Measurements from ENCODE around the gene COX19. TPM values are rescaled to one million over a fixed set of nuclear protein-coding genes. Genes with fewer than 3 reads are reported as not detected.

Gene COX19
- total RNA-seq, 1 experiment from 2014 or later, result 12.3 TPM

DNA sequence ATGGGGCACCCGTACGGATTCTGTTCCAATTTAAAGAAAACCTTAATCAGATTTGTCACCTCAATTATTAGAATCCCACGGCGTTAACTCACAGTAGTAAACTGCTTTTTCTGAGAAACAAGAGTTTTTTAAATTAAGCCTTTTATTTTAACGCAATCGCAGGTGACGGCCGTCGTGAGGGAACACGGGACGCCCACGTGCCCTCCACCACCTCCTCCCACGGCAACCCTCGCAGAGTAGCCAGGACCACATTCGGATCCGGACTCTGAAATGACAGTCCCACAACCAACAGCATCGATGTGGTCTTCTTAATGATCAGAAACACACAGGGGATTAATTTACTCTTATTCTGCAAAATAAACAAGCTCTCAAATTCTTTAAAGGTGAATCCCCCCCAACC, 47.0 kb upstream of the COX19 start:
- Histone ChIP-seq H3K14ac (ENCODE audit: insufficient read depth, low read length) (no peak overlapping the region), H3K9ac (ENCODE audit: extremely low read depth, insufficient read length, low read length) (no peak overlapping the region), H3K27me3 (ENCODE audit: insufficient read depth, low read length) (no peaks in the 10 kb centered on the region), H3K18ac (ENCODE audit: insufficient read length, low read depth, low read length) (no peak overlapping the region), H3K4ac (ENCODE audit: low read depth, low read length) (no peak overlapping the region), H2AFZ (ENCODE audit: low read length) (no peak overlapping the region), H4K5ac (ENCODE audit: insufficient read length, low read depth, low read length) (no peak overlapping the region), H2AK5ac (ENCODE audit: insufficient read length, low read length) (no peak overlapping the region), H3K23me2 (ENCODE audit: insufficient read length, low read depth, low read length, poor library complexity, severe bottlenecking) (no peaks in the 10 kb centered on the region), H3K27ac (ENCODE audit: insufficient read length, low read depth, low read length) (no peak overlapping the region), H3K4me1 (ENCODE audit: insufficient read depth, low read length) (no peaks in the 10 kb centered on the region), H2BK120ac (ENCODE audit: low read depth, low read length, poor library complexity, severe bottlenecking) (no peak overlapping the region), H4K8ac (replicated peaks; ENCODE audit: insufficient read length, low read depth, low read length) (no peak overlapping the region), H4K91ac (ENCODE audit: insufficient read length, low read depth, low read length) (no peak overlapping the region), H3K79me1 (ENCODE audit: insufficient read depth, low read depth, low read length, poor library complexity, severe bottlenecking) (no peaks in the 10 kb centered on the region), H3T11ph (ENCODE audit: low read length) (no peak overlapping the region), H2BK5ac (ENCODE audit: insufficient read length, low read length) (no peak overlapping the region), H3K4me2 (ENCODE audit: insufficient read depth, insufficient read length, low read length) (no peak overlapping the region), H4K20me1 (ENCODE audit: control insufficient read depth, insufficient read depth, insufficient read length) (no peaks in the 10 kb centered on the region), H2BK15ac (ENCODE audit: low read depth, low read length) (no peak overlapping the region), H2BK20ac (ENCODE audit: low read depth, low read length, poor library complexity, severe bottlenecking) (no peak overlapping the region), H3K79me2 (ENCODE audit: insufficient read depth, low read length) (no peaks in the 10 kb centered on the region), H3K56ac (ENCODE audit: insufficient read length, low read depth, low read length) (no peak overlapping the region), H3K9me3 (ENCODE audit: control insufficient read depth, low read depth, low read length) (no peaks in the 10 kb centered on the region), H3K23ac (ENCODE audit: insufficient read length, low read depth, low read length) (no peak overlapping the region), H2BK12ac (ENCODE audit: insufficient read length, low read depth, low read length) (no peak overlapping the region)
- peak overlapping the region in 1 of 3 experiments; percentile 41; a peak in 2 of 7 replicates for H3K27ac Mint-ChIP-seq
- H3K4me1 Mint-ChIP-seq, result peaks cover 4 to 9% of the 10 kb centered on the region in 2 experiments
- peaks cover 4 to 39% (median 10%) of the 10 kb centered on the region in 3 experiments for H3K36me3 Mint-ChIP-seq (ENCODE audit: insufficient read depth in 1 of 3, low read depth in 3 of 3)
- peaks cover under 1% of the 10 kb centered on the region; the same call in 1 of the 2 replicates for H3K27me3 Mint-ChIP-seq (ENCODE audit: low read depth)
- no CpG with 5 or more reads among the region's 17 CpGs for WGBS (ENCODE audit: extremely low coverage, insufficient read length, low lambda C conversion rate)
- H3K9me3 Mint-ChIP-seq, result no peaks in the 10 kb centered on the region
- TF ChIP-seq, protein P1, sequence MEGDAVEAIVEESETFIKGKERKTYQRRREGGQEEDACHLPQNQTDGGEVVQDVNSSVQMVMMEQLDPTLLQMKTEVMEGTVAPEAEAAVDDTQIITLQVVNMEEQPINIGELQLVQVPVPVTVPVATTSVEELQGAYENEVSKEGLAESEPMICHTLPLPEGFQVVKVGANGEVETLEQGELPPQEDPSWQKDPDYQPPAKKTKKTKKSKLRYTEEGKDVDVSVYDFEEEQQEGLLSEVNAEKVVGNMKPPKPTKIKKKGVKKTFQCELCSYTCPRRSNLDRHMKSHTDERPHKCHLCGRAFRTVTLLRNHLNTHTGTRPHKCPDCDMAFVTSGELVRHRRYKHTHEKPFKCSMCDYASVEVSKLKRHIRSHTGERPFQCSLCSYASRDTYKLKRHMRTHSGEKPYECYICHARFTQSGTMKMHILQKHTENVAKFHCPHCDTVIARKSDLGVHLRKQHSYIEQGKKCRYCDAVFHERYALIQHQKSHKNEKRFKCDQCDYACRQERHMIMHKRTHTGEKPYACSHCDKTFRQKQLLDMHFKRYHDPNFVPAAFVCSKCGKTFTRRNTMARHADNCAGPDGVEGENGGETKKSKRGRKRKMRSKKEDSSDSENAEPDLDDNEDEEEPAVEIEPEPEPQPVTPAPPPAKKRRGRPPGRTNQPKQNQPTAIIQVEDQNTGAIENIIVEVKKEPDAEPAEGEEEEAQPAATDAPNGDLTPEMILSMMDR (conservative IDR thresholded peaks at IDR 0.05), result no peak
- no peak overlapping the region for H3K4me3 Mint-ChIP-seq
- DNase-seq, result no peak

Data from H9 (cell line).